ENCODE measurements around the gene HOXB5. TPM values are rescaled to one million over a fixed set of nuclear protein-coding genes. Genes with fewer than 3 reads are reported as not detected.

Gene HOXB5
- total RNA-seq, 1 experiment from 2014 or later = not detected

DNA sequence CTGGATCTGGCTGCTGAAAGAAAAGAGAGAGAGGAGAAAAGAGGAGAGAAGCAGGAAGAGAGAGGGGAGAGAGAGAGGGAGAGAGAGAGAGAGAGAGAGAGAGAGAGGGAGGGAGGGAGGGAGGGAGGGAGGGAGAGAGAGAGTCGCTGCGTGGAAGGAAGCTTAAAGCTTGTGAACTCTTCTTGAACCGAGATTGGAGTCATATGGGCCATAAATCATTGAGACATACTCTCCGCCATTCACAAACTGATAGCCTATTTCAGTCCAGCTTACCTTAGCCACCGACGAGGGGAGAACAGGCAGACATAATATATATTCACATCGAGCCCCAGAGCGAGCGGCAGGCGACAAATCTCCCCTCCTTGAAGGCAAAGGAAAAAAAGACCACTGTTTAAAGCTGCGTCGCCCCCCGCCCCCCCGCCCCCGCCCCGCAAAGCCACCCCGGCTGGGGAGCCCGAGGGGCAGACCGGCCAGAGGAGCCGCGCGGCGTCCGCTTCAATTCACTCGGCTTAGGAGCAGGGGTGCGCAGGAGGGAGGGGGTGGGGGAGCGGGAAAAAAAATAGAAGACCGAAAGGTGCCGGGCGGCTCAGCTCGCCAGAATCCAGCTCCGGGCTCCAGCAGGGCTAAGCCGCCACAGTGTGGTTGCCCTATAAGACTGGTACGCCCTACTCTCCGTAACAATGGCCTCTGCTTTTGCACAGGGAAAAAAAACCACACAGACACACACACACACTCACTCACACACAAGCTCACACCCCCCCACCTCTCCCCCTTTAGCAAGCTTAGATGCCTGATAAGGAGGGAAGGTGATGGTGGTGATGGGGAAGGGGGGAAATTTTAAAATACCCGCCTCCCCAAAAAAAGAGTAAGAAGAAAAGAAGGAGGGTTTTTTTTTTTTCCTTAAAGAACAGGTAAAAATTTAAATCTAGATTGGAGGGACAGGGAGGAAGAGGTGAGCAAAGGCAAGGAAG lies 38.0 kb downstream of the HOXB5 start:
- Mint-ChIP-seq H3K4me3 (peak overlapping the region in 1 of 2 experiments; percentile 73; a peak in 3 of 5 replicates), H3K4me1 (peaks cover 9 to 28% of the 10 kb centered on the region in 2 experiments), H3K27me3 (ENCODE audit: low read depth) (peaks cover 99% of the 10 kb centered on the region), H3K9me3 (peaks cover 6 to 10% of the 10 kb centered on the region in 2 experiments; a peak in 4 of 5 replicates), H3K36me3 (ENCODE audit: insufficient read depth in 1 of 3, low read depth in 3 of 3) (peaks cover 0 to 2% (median 0%) of the 10 kb centered on the region in 3 experiments; a peak in 1 of 7 replicates), H3K27ac (no peak overlapping the region)
- Histone ChIP-seq H2BK20ac (ENCODE audit: low read depth, low read length, poor library complexity, severe bottlenecking) (no peak overlapping the region), H3K14ac (ENCODE audit: insufficient read depth, low read length) (no peak overlapping the region), H2BK120ac (ENCODE audit: low read depth, low read length, poor library complexity, severe bottlenecking) (no peak overlapping the region), H2AFZ (ENCODE audit: low read length) (no peak overlapping the region), H3K56ac (ENCODE audit: insufficient read length, low read depth, low read length) (no peak overlapping the region), H3K4me2 (ENCODE audit: insufficient read depth, insufficient read length, low read length) (no peak overlapping the region), H3K79me2 (ENCODE audit: insufficient read depth, low read length) (no peaks in the 10 kb centered on the region), H4K91ac (ENCODE audit: insufficient read length, low read depth, low read length) (no peak overlapping the region), H3K27ac (ENCODE audit: insufficient read length, low read depth, low read length) (no peak overlapping the region), H3K27me3 (ENCODE audit: insufficient read depth, low read length) (peaks cover 93% of the 10 kb centered on the region), H3K23me2 (ENCODE audit: insufficient read length, low read depth, low read length, poor library complexity, severe bottlenecking) (no peaks in the 10 kb centered on the region), H2BK12ac (ENCODE audit: insufficient read length, low read depth, low read length) (no peak overlapping the region), H3K4me1 (ENCODE audit: insufficient read depth, low read length) (no peaks in the 10 kb centered on the region), H2AK5ac (ENCODE audit: insufficient read length, low read length) (no peak overlapping the region), H3K9ac (ENCODE audit: extremely low read depth, insufficient read length, low read length) (no peak overlapping the region), H4K8ac (replicated peaks; ENCODE audit: insufficient read length, low read depth, low read length) (no peak overlapping the region), H3K4ac (ENCODE audit: low read depth, low read length) (no peak overlapping the region), H2BK15ac (ENCODE audit: low read depth, low read length) (no peak overlapping the region), H3K9me3 (ENCODE audit: control insufficient read depth, low read depth, low read length) (no peaks in the 10 kb centered on the region), H4K5ac (ENCODE audit: insufficient read length, low read depth, low read length) (no peak overlapping the region), H3K23ac (ENCODE audit: insufficient read length, low read depth, low read length) (no peak overlapping the region), H3T11ph (ENCODE audit: low read length) (no peak overlapping the region), H2BK5ac (ENCODE audit: insufficient read length, low read length) (no peak overlapping the region), H4K20me1 (ENCODE audit: control insufficient read depth, insufficient read depth, insufficient read length) (peaks cover 3% of the 10 kb centered on the region), H3K79me1 (ENCODE audit: insufficient read depth, low read depth, low read length, poor library complexity, severe bottlenecking) (no peaks in the 10 kb centered on the region), H3K18ac (ENCODE audit: insufficient read length, low read depth, low read length) (no peak overlapping the region)
- WGBS (ENCODE audit: extremely low coverage, insufficient read length, low lambda C conversion rate) = no CpG with 5 or more reads among the region's 36 CpGs
- TF ChIP-seq, protein P1, sequence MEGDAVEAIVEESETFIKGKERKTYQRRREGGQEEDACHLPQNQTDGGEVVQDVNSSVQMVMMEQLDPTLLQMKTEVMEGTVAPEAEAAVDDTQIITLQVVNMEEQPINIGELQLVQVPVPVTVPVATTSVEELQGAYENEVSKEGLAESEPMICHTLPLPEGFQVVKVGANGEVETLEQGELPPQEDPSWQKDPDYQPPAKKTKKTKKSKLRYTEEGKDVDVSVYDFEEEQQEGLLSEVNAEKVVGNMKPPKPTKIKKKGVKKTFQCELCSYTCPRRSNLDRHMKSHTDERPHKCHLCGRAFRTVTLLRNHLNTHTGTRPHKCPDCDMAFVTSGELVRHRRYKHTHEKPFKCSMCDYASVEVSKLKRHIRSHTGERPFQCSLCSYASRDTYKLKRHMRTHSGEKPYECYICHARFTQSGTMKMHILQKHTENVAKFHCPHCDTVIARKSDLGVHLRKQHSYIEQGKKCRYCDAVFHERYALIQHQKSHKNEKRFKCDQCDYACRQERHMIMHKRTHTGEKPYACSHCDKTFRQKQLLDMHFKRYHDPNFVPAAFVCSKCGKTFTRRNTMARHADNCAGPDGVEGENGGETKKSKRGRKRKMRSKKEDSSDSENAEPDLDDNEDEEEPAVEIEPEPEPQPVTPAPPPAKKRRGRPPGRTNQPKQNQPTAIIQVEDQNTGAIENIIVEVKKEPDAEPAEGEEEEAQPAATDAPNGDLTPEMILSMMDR (conservative IDR thresholded peaks at IDR 0.05) = no peak
- peak; percentile 69 for DNase-seq
